HL-60 (cell line): ENCODE results near the gene GAB2.

Experiments used
- GABPA ChIP-seq: IDR thresholded peaks from 2 replicates; pipeline ENCODE4 v1.6.1; 2012; ENCODE audit warnings: low read depth
- POLR2AphosphoS5 ChIP-seq: IDR thresholded peaks from 2 replicates; pipeline ENCODE4 v1.6.1; 2012; ENCODE audit warnings: low read depth
- SPI1 ChIP-seq: IDR thresholded peaks from 2 replicates; pipeline ENCODE4 v1.6.1; 2012; ENCODE audit warnings: low read depth, mild to moderate bottlenecking, borderline replicate concordance
- TF ChIP-seq, protein P1 (sequence below): IDR thresholded peaks from one replicate; pipeline ENCODE4 v1.5.1; 2011; ENCODE audit warnings: low read length, control low read depth, inconsistent platforms; ENCODE audit not compliant: insufficient read depth
- TF ChIP-seq, protein P2 (sequence below): IDR thresholded peaks from 2 replicates; pipeline ENCODE4 v1.6.1; 2012; ENCODE audit warnings: low read depth; ENCODE audit not compliant: insufficient replicate concordance

DNA sequence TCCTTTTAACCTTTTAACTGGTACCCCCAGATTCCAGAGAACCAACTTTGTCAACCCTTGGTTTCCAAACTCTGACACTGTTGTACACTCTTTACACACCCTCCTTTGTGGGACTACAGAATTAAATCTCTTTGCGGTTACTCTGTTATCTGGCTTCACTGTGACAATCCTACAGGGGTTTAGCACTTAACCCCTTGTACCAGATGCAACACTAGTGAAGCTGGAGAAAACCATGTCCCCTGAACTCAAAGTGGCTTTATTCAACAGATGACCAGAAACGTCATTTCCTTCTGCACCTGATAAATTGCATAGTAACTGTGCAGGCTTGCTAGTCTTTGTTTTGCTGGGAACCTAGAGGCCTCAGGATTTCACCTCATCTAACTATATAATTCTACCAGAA is 5.6 kb upstream of the GAB2 start:
- TF ChIP-seq, protein P1, sequence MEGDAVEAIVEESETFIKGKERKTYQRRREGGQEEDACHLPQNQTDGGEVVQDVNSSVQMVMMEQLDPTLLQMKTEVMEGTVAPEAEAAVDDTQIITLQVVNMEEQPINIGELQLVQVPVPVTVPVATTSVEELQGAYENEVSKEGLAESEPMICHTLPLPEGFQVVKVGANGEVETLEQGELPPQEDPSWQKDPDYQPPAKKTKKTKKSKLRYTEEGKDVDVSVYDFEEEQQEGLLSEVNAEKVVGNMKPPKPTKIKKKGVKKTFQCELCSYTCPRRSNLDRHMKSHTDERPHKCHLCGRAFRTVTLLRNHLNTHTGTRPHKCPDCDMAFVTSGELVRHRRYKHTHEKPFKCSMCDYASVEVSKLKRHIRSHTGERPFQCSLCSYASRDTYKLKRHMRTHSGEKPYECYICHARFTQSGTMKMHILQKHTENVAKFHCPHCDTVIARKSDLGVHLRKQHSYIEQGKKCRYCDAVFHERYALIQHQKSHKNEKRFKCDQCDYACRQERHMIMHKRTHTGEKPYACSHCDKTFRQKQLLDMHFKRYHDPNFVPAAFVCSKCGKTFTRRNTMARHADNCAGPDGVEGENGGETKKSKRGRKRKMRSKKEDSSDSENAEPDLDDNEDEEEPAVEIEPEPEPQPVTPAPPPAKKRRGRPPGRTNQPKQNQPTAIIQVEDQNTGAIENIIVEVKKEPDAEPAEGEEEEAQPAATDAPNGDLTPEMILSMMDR: no peak
- TF ChIP-seq, protein P2, sequence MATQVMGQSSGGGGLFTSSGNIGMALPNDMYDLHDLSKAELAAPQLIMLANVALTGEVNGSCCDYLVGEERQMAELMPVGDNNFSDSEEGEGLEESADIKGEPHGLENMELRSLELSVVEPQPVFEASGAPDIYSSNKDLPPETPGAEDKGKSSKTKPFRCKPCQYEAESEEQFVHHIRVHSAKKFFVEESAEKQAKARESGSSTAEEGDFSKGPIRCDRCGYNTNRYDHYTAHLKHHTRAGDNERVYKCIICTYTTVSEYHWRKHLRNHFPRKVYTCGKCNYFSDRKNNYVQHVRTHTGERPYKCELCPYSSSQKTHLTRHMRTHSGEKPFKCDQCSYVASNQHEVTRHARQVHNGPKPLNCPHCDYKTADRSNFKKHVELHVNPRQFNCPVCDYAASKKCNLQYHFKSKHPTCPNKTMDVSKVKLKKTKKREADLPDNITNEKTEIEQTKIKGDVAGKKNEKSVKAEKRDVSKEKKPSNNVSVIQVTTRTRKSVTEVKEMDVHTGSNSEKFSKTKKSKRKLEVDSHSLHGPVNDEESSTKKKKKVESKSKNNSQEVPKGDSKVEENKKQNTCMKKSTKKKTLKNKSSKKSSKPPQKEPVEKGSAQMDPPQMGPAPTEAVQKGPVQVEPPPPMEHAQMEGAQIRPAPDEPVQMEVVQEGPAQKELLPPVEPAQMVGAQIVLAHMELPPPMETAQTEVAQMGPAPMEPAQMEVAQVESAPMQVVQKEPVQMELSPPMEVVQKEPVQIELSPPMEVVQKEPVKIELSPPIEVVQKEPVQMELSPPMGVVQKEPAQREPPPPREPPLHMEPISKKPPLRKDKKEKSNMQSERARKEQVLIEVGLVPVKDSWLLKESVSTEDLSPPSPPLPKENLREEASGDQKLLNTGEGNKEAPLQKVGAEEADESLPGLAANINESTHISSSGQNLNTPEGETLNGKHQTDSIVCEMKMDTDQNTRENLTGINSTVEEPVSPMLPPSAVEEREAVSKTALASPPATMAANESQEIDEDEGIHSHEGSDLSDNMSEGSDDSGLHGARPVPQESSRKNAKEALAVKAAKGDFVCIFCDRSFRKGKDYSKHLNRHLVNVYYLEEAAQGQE: no peak
- TF ChIP-seq POLR2AphosphoS5 (no peak), GABPA (no peak), SPI1 (no peak)
